CD14-positive monocyte (primary cell): ENCODE data around the gene PSMG4. TPM values are rescaled to one million over a fixed set of nuclear protein-coding genes. Genes with fewer than 3 reads are reported as not detected.

Experiments
- DNase-seq, 3 donors: peaks; one replicate each; pipeline ENCODE4 v3.0.0-alpha.2; 2011 to 2022
- H2AFZ ChIP-seq: 2 replicates; pipeline ENCODE4 v1.6.0; 2012; ENCODE audit warnings: mild to moderate bottlenecking, low read depth, low read length, inconsistent platforms; ENCODE audit not compliant: insufficient read depth, poor library complexity, severe bottlenecking
- H3K27ac ChIP-seq, 2 donors: 1 replicate in 1 of 2; 2 replicates in 1 of 2; pipeline ENCODE4 v1.5.1; 2012 to 2013; ENCODE audit warnings: low read length in 2 of 2, control low read depth in 1 of 2, inconsistent platforms in 1 of 2, low read depth in 1 of 2, mild to moderate bottlenecking in 1 of 2
- H3K27me3 ChIP-seq, 2 donors: one replicate each; pipeline versions ENCODE4 v1.6.0 to v1.6.1; 2011 to 2013; ENCODE audit warnings: low read length in 2 of 2; ENCODE audit not compliant: control insufficient read depth in 2 of 2, insufficient read depth in 2 of 2
- H3K36me3 ChIP-seq, 2 donors: replicated peaks in 1 of 2; 1 replicate in 1 of 2; 2 replicates in 1 of 2; pipeline versions ENCODE4 v1.5.1 to v1.6.1; 2012 to 2013; ENCODE audit warnings: low read length in 2 of 2, control low read depth in 1 of 2, inconsistent platforms in 1 of 2, mild to moderate bottlenecking in 1 of 2; ENCODE audit not compliant: insufficient read depth in 2 of 2, control insufficient read depth in 1 of 2
- H3K4me1 ChIP-seq, 2 donors: 1 replicate in 1 of 2; 2 replicates in 1 of 2; pipeline versions ENCODE4 v1.5.1 to v1.6.1; 2012 to 2013; ENCODE audit warnings: low read length in 2 of 2, control low read depth in 1 of 2, inconsistent platforms in 1 of 2, mild to moderate bottlenecking in 1 of 2, moderate library complexity in 1 of 2; ENCODE audit not compliant: insufficient read depth in 2 of 2, control insufficient read depth in 1 of 2
- H3K4me2 ChIP-seq: replicated peaks from 2 replicates; pipeline ENCODE3; 2012; ENCODE audit warnings: low read length, moderate library complexity, mild to moderate bottlenecking; ENCODE audit not compliant: poor library complexity, severe bottlenecking; ENCODE audit errors: extremely low read depth
- H3K4me3 ChIP-seq, 3 experiments: fragments of 200-600 bp in 1 of 3; sonication (generic) in 1 of 3; replicated peaks in 1 of 3; 1 replicate in 2 of 3; 2 replicates in 1 of 3; pipeline ENCODE4 v1.5.1; 2011 to 2013; ENCODE audit warnings: low read length in 3 of 3, mild to moderate bottlenecking in 3 of 3, control low read depth in 2 of 3, low read depth in 2 of 3, inconsistent platforms in 1 of 3, moderate library complexity in 1 of 3
- H3K79me2 ChIP-seq: 2 replicates; pipeline ENCODE4 v1.6.0; 2012; ENCODE audit warnings: mild to moderate bottlenecking, control low read depth, inconsistent platforms, low read length, moderate library complexity; ENCODE audit not compliant: insufficient read depth
- H3K9ac ChIP-seq: 2 replicates; pipeline ENCODE4 v1.6.0; 2017; ENCODE audit warnings: low read length, mild to moderate bottlenecking; ENCODE audit not compliant: insufficient read depth, poor library complexity, severe bottlenecking
- H3K9me3 ChIP-seq, 2 donors: replicated peaks in 1 of 2; 1 replicate in 1 of 2; 2 replicates in 1 of 2; pipeline versions ENCODE4 v1.5.1 to v1.6.1; 2012 to 2013; ENCODE audit warnings: low read length in 2 of 2, control low read depth in 1 of 2; ENCODE audit not compliant: control insufficient read depth in 1 of 2, insufficient read depth in 1 of 2
- H4K20me1 ChIP-seq: 2 replicates; pipeline ENCODE4 v1.6.0; 2012; ENCODE audit warnings: mild to moderate bottlenecking, low read length, control low read depth, moderate library complexity; ENCODE audit not compliant: insufficient read depth
- H3K27ac Mint-ChIP-seq, 7 donors: one replicate each; pipeline ENCODE4 v1.8.0; 2020; ENCODE audit warnings: mild to moderate bottlenecking in 7 of 7, mixed read lengths in 7 of 7, moderate library complexity in 6 of 7, inconsistent platforms in 2 of 7
- H3K27me3 Mint-ChIP-seq, 3 donors: one replicate each; pipeline ENCODE4 v1.8.0; 2021 to 2022; ENCODE audit warnings: low read depth in 3 of 3, mild to moderate bottlenecking in 3 of 3, mixed read lengths in 3 of 3, moderate library complexity in 3 of 3, inconsistent platforms in 1 of 3
- H3K36me3 Mint-ChIP-seq, 2 donors: one replicate each; pipeline ENCODE4 v1.8.0; 2020; ENCODE audit warnings: mixed read lengths in 2 of 2, inconsistent platforms in 1 of 2, mild to moderate bottlenecking in 1 of 2
- H3K4me1 Mint-ChIP-seq: one replicate; pipeline ENCODE4 v1.8.0; 2020; ENCODE audit warnings: mild to moderate bottlenecking, mixed read lengths
- H3K4me3 Mint-ChIP-seq, 2 donors: one replicate each; pipeline ENCODE4 v1.8.0; 2020; ENCODE audit warnings: mild to moderate bottlenecking in 2 of 2, mixed read lengths in 2 of 2, moderate library complexity in 1 of 2
- H3K9me3 Mint-ChIP-seq, 7 donors: one replicate each; pipeline ENCODE4 v1.8.0; 2020 to 2022; ENCODE audit warnings: mixed read lengths in 7 of 7, mild to moderate bottlenecking in 6 of 7, moderate library complexity in 6 of 7, inconsistent platforms in 2 of 7
- CTCF ChIP-seq: fragments of 200-600 bp; IDR thresholded peaks from one replicate; pipeline ENCODE4 v1.8.0; 2022; ENCODE audit warnings: antibody characterized with exemption, mild to moderate bottlenecking
- WGBS: methylation state at CpG from one replicate; pipeline ENCODE4 v1.1.5; 2013; ENCODE audit warnings: missing lambda C conversion rate; ENCODE audit not compliant: insufficient coverage; 5-methylcytosine and 5-hydroxymethylcytosine counted together
- intact Hi-C, 2 donors: fragments of 100-400 bp; cut with micrococcal nuclease; formaldehyde crosslinking; loops; one replicate each; pipeline versions ENCODE4 v1.15.0 to v1.15.1; 2023
- polyA plus RNA-seq, 3 donors: library from polyadenylated mRNA; depleted of rRNA in 1 of 3; unstranded in 2 of 3; stranded (reverse) in 1 of 3; fragments of 300-500 nt in 2 of 3; fragments of >200 nt in 1 of 3; fragmentation: Illumina TruSeq in 2 of 3; gene quantifications; 1 replicate in 2 of 3; 2 replicates in 1 of 3; pipeline ENCODE4 v1.2.3, GENCODE V29; 2012 to 2021

PSMG4 gene
- polyA plus RNA-seq, 3 donors, result 23.6 to 31.1 (median 27.9) TPM

DNA sequence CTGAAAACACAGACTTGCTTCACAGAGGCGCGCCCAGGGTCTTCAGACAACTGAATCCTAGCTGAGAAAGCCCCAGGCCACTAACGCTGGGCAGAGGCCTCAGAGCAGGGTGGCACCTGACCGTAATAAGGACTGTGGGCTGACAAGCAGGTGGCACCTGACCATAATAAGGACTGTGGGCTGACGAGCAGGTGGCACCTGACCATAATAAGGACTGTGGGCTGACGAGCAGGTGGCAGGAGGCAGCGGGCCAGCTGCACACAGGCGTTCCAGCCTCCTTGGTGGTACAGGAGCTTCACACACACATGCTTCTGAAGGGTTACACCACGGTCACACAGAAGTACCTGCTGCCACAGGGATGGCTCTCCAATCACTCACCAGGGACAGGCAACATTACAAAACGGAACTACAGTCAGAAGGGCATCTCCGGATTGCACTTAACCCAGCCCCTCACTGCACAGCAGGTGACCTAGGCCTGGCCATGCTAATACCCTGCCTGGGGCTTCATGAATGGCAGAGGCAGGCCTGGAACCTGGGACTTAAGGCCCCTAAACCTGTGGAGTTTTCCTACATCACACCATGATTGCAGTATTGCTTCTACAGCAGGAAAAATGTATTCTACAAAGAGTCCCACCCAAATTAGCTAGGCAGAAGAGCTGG is 50.8 kb downstream of the PSMG4 start:
- Histone ChIP-seq H3K9ac (no peak overlapping the region), H3K27me3 (no peaks in the 10 kb centered on the region), H3K36me3 (no peaks in the 10 kb centered on the region), H3K9me3 (no peaks in the 10 kb centered on the region), H3K4me3 (no peak overlapping the region), H2AFZ (no peak overlapping the region), H3K4me1 (no peaks in the 10 kb centered on the region), H3K4me2 (no peak overlapping the region), H4K20me1 (no peaks in the 10 kb centered on the region), H3K27ac (no peak overlapping the region), H3K79me2 (no peaks in the 10 kb centered on the region)
- H3K9me3 Mint-ChIP-seq, result peaks cover 0 to 7% (median 3%) of the 10 kb centered on the region in 7 donors
- 95% methylated on average over 11 of the region's 11 CpGs for WGBS
- H3K4me1 Mint-ChIP-seq, result no peaks in the 10 kb centered on the region
- no peak overlapping the region for H3K27ac Mint-ChIP-seq
- H3K36me3 Mint-ChIP-seq, result no peaks in the 10 kb centered on the region
- H3K4me3 Mint-ChIP-seq, result no peak overlapping the region
- no peak for TF ChIP-seq CTCF
- peaks cover 3 to 9% (median 5%) of the 10 kb centered on the region in 3 donors for H3K27me3 Mint-ChIP-seq
- no peak for DNase-seq
- intact Hi-C loops, result no loop called here

DNA sequence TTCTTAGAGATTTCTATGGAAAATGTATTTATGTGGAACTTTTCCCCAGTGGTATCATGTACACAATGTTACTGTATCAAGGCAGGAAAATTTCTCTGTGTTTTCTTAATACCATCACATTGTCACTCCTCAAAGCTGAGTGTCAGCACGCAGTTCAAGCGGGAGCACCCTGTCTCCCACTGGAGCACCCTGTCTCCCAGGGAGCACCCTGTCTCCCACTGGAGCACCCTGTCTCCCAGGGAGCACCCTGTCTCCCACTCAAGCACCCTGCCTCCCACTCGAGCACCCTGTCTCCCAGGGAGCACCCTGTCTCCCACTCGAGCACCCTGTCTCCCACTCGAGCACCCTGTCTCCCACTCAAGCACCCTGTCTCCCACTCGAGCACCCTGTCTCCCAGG is 51.3 kb downstream of the PSMG4 start:
- Mint-ChIP-seq H3K4me3 (no peak overlapping the region), H3K27me3 (peaks cover 3 to 9% (median 5%) of the 10 kb centered on the region in 3 donors), H3K27ac (no peak overlapping the region), H3K36me3 (no peaks in the 10 kb centered on the region), H3K9me3 (peaks cover 0 to 7% (median 2%) of the 10 kb centered on the region in 7 donors), H3K4me1 (no peaks in the 10 kb centered on the region)
- Histone ChIP-seq H3K36me3 (no peaks in the 10 kb centered on the region), H3K9me3 (no peaks in the 10 kb centered on the region), H3K27ac (no peak overlapping the region), H4K20me1 (no peaks in the 10 kb centered on the region), H3K4me2 (no peak overlapping the region), H3K79me2 (no peaks in the 10 kb centered on the region), H3K9ac (no peak overlapping the region), H3K27me3 (no peaks in the 10 kb centered on the region), H3K4me1 (no peaks in the 10 kb centered on the region), H2AFZ (no peak overlapping the region), H3K4me3 (no peak overlapping the region)
- TF ChIP-seq CTCF, result no peak
- intact Hi-C loops, result no loop called here
- WGBS, result 90% methylated on average over 2 of the region's 6 CpGs
- DNase-seq, result no peak
